SK-N-SH (cell line): ENCODE measurements around the gene FYN. TPM values are rescaled to one million over a fixed set of nuclear protein-coding genes. Genes with fewer than 3 reads are reported as not detected.

Experiments used
- CTCF ChIA-PET: fragments of 300-600, 350-600 bp; formaldehyde crosslinking; extraction: SDS; loops from one replicate; lab custom pipeline; 2021; lab: Yijun Ruan, JAX
- POLR2A ChIA-PET: fragments of 350-600 bp; sonication (Branson Sonifier 250); formaldehyde crosslinking; extraction: SDS; loops from one replicate; lab custom pipeline; 2020; ENCODE audit warnings: antibody characterized with exemption, inconsistent platforms; lab: Yijun Ruan, JAX
- DNase-seq: peaks from one replicate; pipeline ENCODE4 v3.0.0; 2012
- H2AFZ ChIP-seq: fragments of 200-600 bp; sonication (generic); 2 replicates; pipeline ENCODE4 v1.8.1; 2016; ENCODE audit warnings: antibody characterized with exemption, mild to moderate bottlenecking, low read depth
- H3F3A ChIP-seq: fragments of 200-600 bp; sonication (generic); replicated peaks from 2 replicates; pipeline ENCODE3; 2016; ENCODE audit warnings: antibody characterized with exemption, mild to moderate bottlenecking; ENCODE audit not compliant: insufficient read depth
- H3K27ac ChIP-seq, 2 experiments: fragments of 200-500 bp in 1 of 2; fragments of 200-600 bp in 1 of 2; sonication (Bioruptor generic) in 1 of 2; sonication (generic), shearing (Covaris generic) in 1 of 2; 2 replicates each; pipeline versions ENCODE4 v1.5.1 to v1.6.1; 2014 to 2016; ENCODE audit warnings: low read depth in 2 of 2, inconsistent platforms in 1 of 2, low read length in 1 of 2, mild to moderate bottlenecking in 1 of 2, mixed read lengths in 1 of 2
- H3K27me3 ChIP-seq: fragments of 200-600 bp; sonication (generic), shearing (Covaris generic); 2 replicates; pipeline ENCODE4 v1.6.1; 2016; ENCODE audit warnings: mixed run types; ENCODE audit not compliant: insufficient read depth
- H3K36me3 ChIP-seq, 2 experiments: fragments of 200-500 bp in 1 of 2; fragments of 200-600 bp in 1 of 2; sonication (Bioruptor generic) in 1 of 2; sonication (generic) in 1 of 2; replicated peaks in 1 of 2; 2 replicates each; pipeline versions ENCODE3 to v1.5.1; 2014 to 2016; ENCODE audit warnings: low read length in 1 of 2, mild to moderate bottlenecking in 1 of 2; ENCODE audit not compliant: insufficient read depth in 2 of 2, control insufficient read depth in 1 of 2
- H3K4me1 ChIP-seq, 2 experiments: fragments of 200-500 bp in 1 of 2; fragments of 200-600 bp in 1 of 2; sonication (Bioruptor generic) in 1 of 2; sonication (generic), shearing (Covaris generic) in 1 of 2; 2 replicates each; pipeline versions ENCODE4 v1.5.1 to v1.6.1; 2014 to 2016; ENCODE audit warnings: low read depth in 1 of 2, low read length in 1 of 2, mixed run types in 1 of 2; ENCODE audit not compliant: insufficient read depth in 2 of 2, control insufficient read depth in 1 of 2
- H3K4me2 ChIP-seq: fragments of 200-600 bp; sonication (generic), shearing (Covaris generic); 2 replicates; pipeline ENCODE4 v1.6.1; 2017; ENCODE audit warnings: mixed run types
- H3K4me3 ChIP-seq, 2 experiments: fragments of 200-500 bp in 1 of 2; fragments of 200-600 bp in 1 of 2; sonication (Bioruptor generic) in 1 of 2; sonication (generic), shearing (Covaris generic) in 1 of 2; 2 replicates each; pipeline versions ENCODE4 v1.5.1 to v1.8.1; 2014 to 2016; ENCODE audit warnings: low read depth in 2 of 2, inconsistent platforms in 1 of 2, low read length in 1 of 2, mild to moderate bottlenecking in 1 of 2, mixed read lengths in 1 of 2, moderate library complexity in 1 of 2
- H3K79me2 ChIP-seq: fragments of 200-600 bp; sonication (generic); 2 replicates; pipeline ENCODE4 v1.8.1; 2017; ENCODE audit warnings: mild to moderate bottlenecking; ENCODE audit not compliant: insufficient read depth
- H3K9ac ChIP-seq: fragments of 200-600 bp; sonication (generic); 2 replicates; pipeline ENCODE4 v1.6.1; 2017; ENCODE audit warnings: mixed run types
- H3K9me2 ChIP-seq: fragments of 200-600 bp; sonication (generic); 2 replicates; pipeline ENCODE4 v1.6.1; 2017; ENCODE audit warnings: mixed run types
- H3K9me3 ChIP-seq: fragments of 200-600 bp; sonication (generic); 2 replicates; pipeline ENCODE4 v1.6.1; 2017; ENCODE audit warnings: mixed run types, mild to moderate bottlenecking, moderate library complexity
- H4K20me1 ChIP-seq: fragments of 200-600 bp; sonication (generic); 2 replicates; pipeline ENCODE4 v1.6.1; 2017; ENCODE audit warnings: mild to moderate bottlenecking, mixed run types; ENCODE audit not compliant: insufficient read depth
- CTCF ChIP-seq: fragments of 200-600 bp; sonication (generic); IDR thresholded peaks from 2 replicates; pipeline ENCODE4 v1.6.1; 2017; ENCODE audit warnings: antibody characterized with exemption, mild to moderate bottlenecking, moderate library complexity
- FOXM1 ChIP-seq: IDR thresholded peaks from 2 replicates; pipeline ENCODE4 v1.4.0; 2012; ENCODE audit warnings: low read depth, mild to moderate bottlenecking
- GATA2 ChIP-seq: sonication (generic); formaldehyde crosslinking; IDR thresholded peaks from 2 replicates; pipeline ENCODE4 v1.5.0; 2020; ENCODE audit warnings: mild to moderate bottlenecking, missing genetic modification reagents
- MAX ChIP-seq: IDR thresholded peaks from 2 replicates; pipeline ENCODE4 v1.4.0; 2012; ENCODE audit warnings: low read depth
- MEF2A ChIP-seq: IDR thresholded peaks from 2 replicates; pipeline ENCODE4 v1.4.0; 2012; ENCODE audit warnings: low read depth, borderline replicate concordance
- MXI1 ChIP-seq: IDR thresholded peaks from 2 replicates; pipeline ENCODE4 v1.6.1; 2012; ENCODE audit warnings: mild to moderate bottlenecking, low read depth, low read length, improper control_type of control experiment
- POLR2AphosphoS5 ChIP-seq: IDR thresholded peaks from 2 replicates; pipeline ENCODE4 v1.6.1; 2012; ENCODE audit warnings: low read depth, low read length
- RAD21 ChIP-seq: IDR thresholded peaks from 2 replicates; pipeline ENCODE4 v1.6.1; 2012; ENCODE audit warnings: mild to moderate bottlenecking, low read length
- REST ChIP-seq: IDR thresholded peaks from 2 replicates; pipeline ENCODE4 v1.6.1; 2012; ENCODE audit warnings: mild to moderate bottlenecking, low read depth, low read length, moderate library complexity
- SIN3A ChIP-seq: IDR thresholded peaks from 2 replicates; pipeline ENCODE4 v1.6.1; 2012; ENCODE audit warnings: low read depth, mild to moderate bottlenecking, low read length, moderate library complexity, borderline replicate concordance
- TAF1 ChIP-seq: IDR thresholded peaks from 2 replicates; pipeline ENCODE4 v1.6.1; 2012; ENCODE audit warnings: low read depth, mild to moderate bottlenecking, low read length, moderate library complexity, borderline replicate concordance
- TEAD4 ChIP-seq: IDR thresholded peaks from 2 replicates; pipeline ENCODE4 v1.4.0; 2012; ENCODE audit warnings: mild to moderate bottlenecking, borderline replicate concordance; ENCODE audit not compliant: insufficient read depth
- USF2 ChIP-seq: fragments of 150-350 bp; IDR thresholded peaks from 2 replicates; pipeline ENCODE4 v1.6.1; 2017; ENCODE audit warnings: antibody characterized with exemption, low read length, low read depth, borderline replicate concordance
- WGBS: methylation state at CpG from one replicate; pipeline ENCODE4 v1.1.6; 2017; ENCODE audit warnings: low lambda C conversion rate; 5-methylcytosine and 5-hydroxymethylcytosine counted together
- polyA plus RNA-seq, 3 experiments: library from polyadenylated mRNA; depleted of rRNA; stranded (reverse); fragments of >200 nt; gene quantifications; 2 replicates each; pipeline ENCODE4 v1.2.3, GENCODE V29; 2012

FYN gene
- polyA plus RNA-seq, 1 of the 3 experiments (the other 2 are of a cell fraction), result 31.0 TPM

- H3K79me2 ChIP-seq, result no peaks in the 10 kb centered on the region
- H3K27ac ChIP-seq, result no peak overlapping the region
- H3K4me1 ChIP-seq, result peaks cover 2 to 4% of the 10 kb centered on the region in 2 experiments; a peak in 2 of 4 replicates
- H3K27me3 ChIP-seq, result no peaks in the 10 kb centered on the region
- DNase-seq, result peak; percentile 15
- H3K9ac ChIP-seq, result no peak overlapping the region
- TF ChIP-seq CTCF (peak; percentile 48), MEF2A (no peak)
- no peak overlapping the region for H3K4me2 ChIP-seq
- no peak overlapping the region for H2AFZ ChIP-seq
- no peaks in the 10 kb centered on the region for H3K9me2 ChIP-seq
- 97% methylated on average over 3 of the region's 3 CpGs for WGBS
- H3K4me3 ChIP-seq, result no peak overlapping the region
- H3K36me3 ChIP-seq, result no peaks in the 10 kb centered on the region
- ChIA-PET POLR2A (no interaction called here), CTCF (interaction anchor here (1.1 to 1.5 kb wide), 3 partner anchors 8 to 280 kb away, joined by 3 to 4 read pairs (median 3); no protein-coding TSS in a partner anchor)
- no peaks in the 10 kb centered on the region for H3K9me3 ChIP-seq
- no peaks in the 10 kb centered on the region for H3F3A ChIP-seq
- H4K20me1 ChIP-seq, result no peaks in the 10 kb centered on the region
Measured at GRCh38 chr6:111727802-111728201, 145.4 kb downstream of the FYN start.

- no peaks in the 10 kb centered on the region for H3K79me2 ChIP-seq
- H3K9ac ChIP-seq, result no peak overlapping the region
- no peak overlapping the region for H3K27ac ChIP-seq
- H3K4me2 ChIP-seq, result no peak overlapping the region
- H3K9me2 ChIP-seq, result no peaks in the 10 kb centered on the region
- H2AFZ ChIP-seq, result no peak overlapping the region
- TF ChIP-seq USF2 (no peak), REST (no peak), SIN3A (no peak), MXI1 (no peak), GATA2 (CRISPR knock-in tag) (no peak), FOXM1 (no peak), POLR2AphosphoS5 (no peak), RAD21 (no peak), MAX (no peak), TAF1 (no peak), TEAD4 (no peak)
- POLR2A ChIA-PET, result no interaction called here
- no peaks in the 10 kb centered on the region for H3F3A ChIP-seq
- CTCF ChIA-PET, result interaction anchor here (0.9 to 1.5 kb wide), 4 partner anchors 8 to 280 kb away, joined by 3 to 4 read pairs (median 3); no protein-coding TSS in a partner anchor
- WGBS, result 86% methylated on average over 5 of the region's 5 CpGs
- no peaks in the 10 kb centered on the region for H4K20me1 ChIP-seq
- no peak overlapping the region for H3K4me3 ChIP-seq
- no peak for DNase-seq
- no peaks in the 10 kb centered on the region for H3K27me3 ChIP-seq
- H3K4me1 ChIP-seq, result peaks cover 2 to 4% of the 10 kb centered on the region in 2 experiments; a peak in 2 of 4 replicates
- no peaks in the 10 kb centered on the region for H3K9me3 ChIP-seq
- no peaks in the 10 kb centered on the region for H3K36me3 ChIP-seq
Measured at GRCh38 chr6:111727041-111727440, 146.2 kb downstream of the FYN start.
